HepG2 (cell line): ENCODE measurements around the gene OR5AN1. TPM values are rescaled to one million over a fixed set of nuclear protein-coding genes. Genes with fewer than 3 reads are reported as not detected.
"Not testable (repeated sequence)": the region's sequence is repeated elsewhere in the genome, so short reads cannot be mapped to it uniquely, and the experiment has no call there.

ENCODE experiments used
- ATAC-seq: fragments of 200-7000 bp; cut with Tn5 transposase; 3 replicates; pipeline ENCODE4 v1.9.1; 2020; ENCODE audit warnings: mild to moderate bottlenecking, moderate library complexity
- BruUV-seq: library from RNA; stranded (reverse); fragments of 400-500 nt; replicated peaks from 2 replicates; lab custom pipeline; 2021; lab: Mats Ljungman, UMichigan
- CTCF ChIA-PET: fragments of 300-600 bp; formaldehyde crosslinking; extraction: SDS; loops from one replicate; lab custom pipeline; 2021; ENCODE audit warnings: low total read pairs, inconsistent platforms, low intra/inter-chr PET ratio; lab: Yijun Ruan, JAX
- POLR2A ChIA-PET: fragments of 350-600 bp; sonication (Branson Sonifier 250); formaldehyde crosslinking; loops from one replicate; lab custom pipeline; 2020; ENCODE audit warnings: antibody characterized with exemption, inconsistent platforms; lab: Yijun Ruan, JAX
- DNase-seq: peaks from one replicate; pipeline ENCODE4 v3.0.0-alpha.2; 2015; ENCODE audit warnings: low spot score
- FAIRE-seq: peaks from 3 replicates; lab custom pipeline; 2011; peaks lifted over from hg19 to GRCh38; lab: Jason Lieb, UNC
- H2AFZ ChIP-seq: one replicate; pipeline ENCODE4 v1.6.1; 2011; ENCODE audit warnings: low read length, inconsistent platforms
- H3K27ac ChIP-seq: fragments of 300-600 bp; 3 replicates; pipeline ENCODE4 v1.8.0; 2011; ENCODE audit warnings: mixed run types, mild to moderate bottlenecking, mixed read lengths, low read length, inconsistent platforms; ENCODE audit not compliant: insufficient read depth; ENCODE audit errors: extremely low read length
- H3K27me3 ChIP-seq, 2 experiments: fragments of 200-600 bp in 1 of 2; 2 replicates in 1 of 2; 3 replicates in 1 of 2; pipeline versions ENCODE4 v1.6.0 to v1.8.0; 2011; ENCODE audit warnings: low read length in 2 of 2, mild to moderate bottlenecking in 2 of 2, moderate library complexity in 2 of 2, inconsistent platforms in 1 of 2; ENCODE audit not compliant: insufficient read depth in 2 of 2, control insufficient read depth in 1 of 2
- H3K36me3 ChIP-seq, 2 experiments: fragments of 200-600 bp in 1 of 2; replicated peaks in 1 of 2; 2 replicates in 1 of 2; 3 replicates in 1 of 2; pipeline versions ENCODE4 v1.5.1 to v1.8.0; 2011; ENCODE audit warnings: low read length in 2 of 2, inconsistent platforms in 1 of 2; ENCODE audit not compliant: insufficient read depth in 2 of 2, control insufficient read depth in 1 of 2
- H3K4me1 ChIP-seq: 2 replicates; pipeline ENCODE4 v1.5.1; 2012; ENCODE audit warnings: low read length, inconsistent platforms; ENCODE audit not compliant: insufficient read depth
- H3K4me2 ChIP-seq: 2 replicates; pipeline ENCODE4 v1.6.0; 2011; ENCODE audit warnings: low read depth, low read length, inconsistent platforms
- H3K4me3 ChIP-seq, 3 experiments: fragments of 200-600 bp in 1 of 3; sonication (generic), shearing (Covaris generic) in 1 of 3; replicated peaks in 1 of 3; 2 replicates each; pipeline ENCODE4 v1.5.1; 2011 to 2016; ENCODE audit warnings: low read length in 3 of 3, inconsistent platforms in 2 of 3, low read depth in 2 of 3, mild to moderate bottlenecking in 2 of 3, control low read depth in 1 of 3, mixed read lengths in 1 of 3; ENCODE audit not compliant: insufficient read depth in 1 of 3
- H3K79me2 ChIP-seq: one replicate; pipeline ENCODE4 v1.6.1; 2011; ENCODE audit warnings: low read length, inconsistent platforms; ENCODE audit not compliant: insufficient read depth
- H3K9ac ChIP-seq: 2 replicates; pipeline ENCODE4 v1.6.0; 2011; ENCODE audit warnings: mild to moderate bottlenecking, low read depth, low read length, inconsistent platforms; ENCODE audit not compliant: insufficient read depth
- H3K9me3 ChIP-seq: 2 replicates; pipeline ENCODE4 v1.5.1; 2012; ENCODE audit warnings: mild to moderate bottlenecking, low read length
- H4K20me1 ChIP-seq: 2 replicates; pipeline ENCODE4 v1.6.0; 2011; ENCODE audit warnings: inconsistent platforms, mild to moderate bottlenecking, low read length, moderate library complexity; ENCODE audit not compliant: insufficient read depth
- ARID5B ChIP-seq: IDR thresholded peaks from 2 replicates; pipeline ENCODE4 v1.4.0; 2020; ENCODE audit warnings: mild to moderate bottlenecking, missing genetic modification reagents
- FOXA1 ChIP-seq, 2 experiments: fragments of 450-650 bp in 1 of 2; sonication (generic) in 1 of 2; formaldehyde crosslinking in 1 of 2; IDR thresholded peaks; 2 replicates each; pipeline versions ENCODE4 v1.4.0 to v1.6.1; 2016 to 2020; ENCODE audit warnings: missing genetic modification reagents in 1 of 2
- FOXJ3 ChIP-seq: sonication (generic); formaldehyde crosslinking; IDR thresholded peaks from 2 replicates; pipeline ENCODE4 v1.4.0; 2020; ENCODE audit warnings: missing genetic modification reagents, mild to moderate bottlenecking, borderline replicate concordance
- FOXK1 ChIP-seq: sonication (generic); formaldehyde crosslinking; IDR thresholded peaks from 2 replicates; pipeline ENCODE4 v1.4.0; 2020; ENCODE audit warnings: low read depth, missing genetic modification reagents, borderline replicate concordance
- FOXP1 ChIP-seq, 2 experiments: fragments of 450-650 bp in 1 of 2; IDR thresholded peaks; 2 replicates each; pipeline ENCODE4 v1.6.1; 2017 to 2018; ENCODE audit warnings: antibody characterized with exemption in 1 of 2
- GATAD2A ChIP-seq: IDR thresholded peaks from 2 replicates; pipeline ENCODE4 v1.6.1; 2016
- HOXA3 ChIP-seq: sonication (generic); formaldehyde crosslinking; IDR thresholded peaks from 2 replicates; pipeline ENCODE4 v1.5.0; 2020; ENCODE audit warnings: missing genetic modification reagents
- MIXL1 ChIP-seq: IDR thresholded peaks from 2 replicates; pipeline ENCODE4 v1.6.1; 2016
- RFX5 ChIP-seq: IDR thresholded peaks from 2 replicates; pipeline ENCODE4 v1.6.1; 2011; ENCODE audit warnings: low read depth, low read length, improper control_type of control experiment
- SP5 ChIP-seq: IDR thresholded peaks from 2 replicates; pipeline ENCODE4 v1.6.1; 2016; ENCODE audit warnings: low read depth, borderline replicate concordance
- YY1 ChIP-seq: IDR thresholded peaks from 2 replicates; pipeline ENCODE4 v1.6.1; 2011; ENCODE audit warnings: low read length, low read depth, moderate library complexity, mild to moderate bottlenecking; ENCODE audit not compliant: insufficient read depth, insufficient replicate concordance
- ZMYM4 ChIP-seq: sonication (generic); formaldehyde crosslinking; IDR thresholded peaks from 2 replicates; pipeline ENCODE4 v1.8.1; 2023; ENCODE audit warnings: mild to moderate bottlenecking, missing genetic modification reagents
- ZNF281 ChIP-seq: sonication (generic); formaldehyde crosslinking; IDR thresholded peaks from 2 replicates; pipeline ENCODE4 v1.4.0; 2020; ENCODE audit warnings: missing genetic modification reagents, borderline replicate concordance
- ZNF350 ChIP-seq: sonication (generic); formaldehyde crosslinking; IDR thresholded peaks from 2 replicates; pipeline ENCODE4 v1.4.0; 2020; ENCODE audit warnings: mild to moderate bottlenecking, low read depth, missing genetic modification reagents, borderline replicate concordance
- ZNF574 ChIP-seq: sonication (generic); formaldehyde crosslinking; IDR thresholded peaks from 2 replicates; pipeline ENCODE4 v1.4.0; 2020; ENCODE audit warnings: missing genetic modification reagents
- WGBS: methylation state at CpG from one replicate; pipeline ENCODE4 v1.1.6; 2017; ENCODE audit warnings: low lambda C conversion rate; 5-methylcytosine and 5-hydroxymethylcytosine counted together
- in situ Hi-C: cut with HindIII; loops from 2 replicates; pipeline ENCODE4 v1.10.0; 2017; ENCODE audit warnings: low pct_unique_long_range_greater_than_20kb; ENCODE audit not compliant: extremely low pct_ligation_motif_present
- intact Hi-C: fragments of 100-400 bp; cut with micrococcal nuclease; formaldehyde crosslinking; loops from one replicate; pipeline ENCODE4 v1.10.0; 2022; ENCODE audit not compliant: unreplicated experiment
- polyA plus RNA-seq, 8 experiments: library from polyadenylated mRNA; depleted of rRNA in 3 of 8; stranded (reverse) in 7 of 8; unstranded in 1 of 8; fragments of >200 nt; fragmentation: Illumina TruSeq in 4 of 8; extraction: Trizol in 4 of 8; gene quantifications; 2 replicates each; pipeline versions ENCODE4 v1.2.1 to v1.2.3, GENCODE V29; 2011 to 2016; ENCODE audit warnings: low read depth in 4 of 8, missing spikeins in 1 of 8, mixed read lengths in 1 of 8; ENCODE audit not compliant: insufficient read depth in 1 of 8
- total RNA-seq, 5 experiments: library from RNA; depleted of rRNA; stranded (reverse); fragments of >200 nt; fragmentation: Illumina TruSeq; extraction: Trizol; gene quantifications; 2 replicates each; pipeline ENCODE4 v1.2.3, GENCODE V29; 2016; ENCODE audit warnings: low read depth in 1 of 5

The OR5AN1 gene
- total and polyA plus RNA-seq, 2 of the 13 experiments (the other 11 are each of a cell fraction or from before 2014, with no cell fraction given): not detected

- H3K4me3 ChIP-seq; intact Hi-C loops; in situ Hi-C loops; H3K9me3 ChIP-seq; H4K20me1 ChIP-seq; H3K36me3 ChIP-seq; H3K9ac ChIP-seq; H3K79me2 ChIP-seq; FAIRE-seq; H2AFZ ChIP-seq; POLR2A ChIA-PET; CTCF ChIA-PET; H3K27me3 ChIP-seq; H3K27ac ChIP-seq; BruUV-seq; H3K4me1 ChIP-seq; TF ChIP-seq FOXP1 (IDR thresholded peaks at IDR 0.05): not testable (repeated sequence)
- ATAC-seq: peak; percentile 53; the same call in 2 of the 3 replicates
- peak; percentile 62 for DNase-seq
- H3K4me2 ChIP-seq: peak overlapping the region; percentile 52
- 0% methylated on average over 1 of the region's 5 CpGs for WGBS
- TF ChIP-seq MIXL1 (0 out of 2 replicates have a peak, but pooled peaks have one; percentile 15), FOXP1 (CRISPR knock-in tag; IDR thresholded peaks at IDR 0.05) (peak; percentile 63), ZNF350 (CRISPR knock-in tag) (0 out of 2 replicates have a peak, but pooled peaks have one; percentile 33), FOXJ3 (CRISPR knock-in tag) (peak; percentile 78), ZNF574 (CRISPR knock-in tag) (peak; percentile 47; the same call in 1 of the 2 replicates), FOXA1 (IDR thresholded peaks at IDR 0.05) (0 out of 2 replicates have a peak, but pooled peaks have one; percentile 12), FOXA1 (CRISPR knock-in tag; IDR thresholded peaks at IDR 0.05) (peak; percentile 77), SP5 (CRISPR knock-in tag) (peak; percentile 72; the same call in 1 of the 2 replicates), ARID5B (CRISPR knock-in tag) (peak; percentile 68; the same call in 1 of the 2 replicates), GATAD2A (CRISPR knock-in tag) (0 out of 2 replicates have a peak, but pooled peaks have one; percentile 17), FOXK1 (CRISPR knock-in tag) (peak; percentile 28; the same call in 1 of the 2 replicates), ZNF281 (CRISPR knock-in tag) (peak; percentile 97), RFX5 (peak; percentile 28; the same call in 1 of the 2 replicates), YY1 (peak; percentile 60), HOXA3 (CRISPR knock-in tag) (peak; percentile 31; the same call in 1 of the 2 replicates), ZMYM4 (CRISPR knock-in tag) (peak; percentile 58; the same call in 1 of the 2 replicates)
Measured at GRCh38 chr11:59349657-59350056, 9.0 kb upstream of the OR5AN1 start.
